ENCODE data around the gene ZNF888. TPM values are rescaled to one million over a fixed set of nuclear protein-coding genes. Genes with fewer than 3 reads are reported as not detected.
A peak's percentile ranks its signal among the peaks of the same experiment; 100 is the strongest.
"Not testable (repeated sequence)": the region's sequence is repeated elsewhere in the genome, so short reads cannot be mapped to it uniquely, and the experiment has no call there.

ZNF888 gene
- total RNA-seq, 6 donors from 2014 or later, result 3.2 to 13.6 (median 6.9) TPM

- H3K27me3 ChIP-seq, result no peaks in the 10 kb centered on the region
- 92 to 96% methylated on average over 1 of the region's 1 CpG for WGBS, 2 donors
- H3K36me3 ChIP-seq, result peaks cover 22 to 43% (median 40%) of the 10 kb centered on the region in 4 donors
- ATAC-seq (ENCODE audit: low FRiP score in 2 of 2) (no peak), DNase-seq (no peak)
- no peak overlapping the region for H3K27ac ChIP-seq
- peaks cover 43 to 90% (median 82%) of the 10 kb centered on the region in 4 donors for H3K9me3 ChIP-seq
- TF ChIP-seq EP300 (IDR thresholded peaks at IDR 0.05) (no peak), POLR2A (IDR thresholded peaks at IDR 0.05) (no peak), CTCF (IDR thresholded peaks at IDR 0.05) (no peak), POLR2AphosphoS5 (IDR thresholded peaks at IDR 0.05) (no peak)
- H3K4me1 ChIP-seq, result no peaks in the 10 kb centered on the region
- H3K4me3 ChIP-seq, result no peak overlapping the region
Measured at GRCh38 chr19:52949422-52949821, 26.2 kb upstream of the ZNF888 start.

DNA sequence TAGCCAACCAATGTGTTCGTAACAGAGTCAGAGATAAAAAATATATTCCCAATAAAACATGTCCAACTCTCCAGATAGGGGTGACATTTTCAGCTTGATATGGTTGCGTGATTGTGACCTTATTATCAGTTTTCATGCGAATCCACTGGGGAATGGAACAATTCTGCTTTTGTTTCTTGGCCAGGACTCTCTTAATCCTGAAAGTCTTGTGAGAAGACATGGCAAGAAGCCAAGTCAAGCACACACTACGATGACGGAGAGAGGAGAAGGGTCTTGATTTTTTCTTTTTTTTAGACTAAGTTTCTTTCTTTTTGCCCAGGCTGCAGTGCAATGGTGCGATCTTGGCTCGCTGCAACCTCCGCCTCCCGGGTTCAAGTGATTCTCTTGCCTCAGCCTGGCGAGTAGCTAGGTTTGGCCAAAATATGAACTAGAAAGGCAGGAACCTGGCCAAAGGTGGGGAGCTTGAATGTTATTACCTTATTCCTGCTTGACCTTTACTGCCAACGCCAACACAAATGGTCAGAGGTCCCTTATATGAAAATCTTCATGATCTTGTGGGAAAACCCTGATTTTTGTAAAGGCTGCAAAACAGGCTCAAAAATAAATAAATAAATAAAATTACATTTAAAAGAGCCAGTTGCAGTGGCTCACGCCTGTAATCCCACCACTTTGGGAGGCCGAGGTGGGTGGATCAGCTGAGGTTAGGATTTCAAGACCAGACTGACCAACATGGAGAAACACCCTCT, 25.0 kb upstream of the ZNF888 start:
- TF ChIP-seq EP300 (IDR thresholded peaks at IDR 0.05), result no peak
- TF ChIP-seq CTCF (IDR thresholded peaks at IDR 0.05), result no peak
- TF ChIP-seq POLR2AphosphoS5 (IDR thresholded peaks at IDR 0.05), result no peak
- no peak for TF ChIP-seq POLR2A (IDR thresholded peaks at IDR 0.05)
- H3K9me3 ChIP-seq, result peaks cover 39 to 82% (median 74%) of the 10 kb centered on the region in 4 donors
- DNase-seq (no peak), ATAC-seq (ENCODE audit: low FRiP score in 2 of 2) (no peak)
- no peak overlapping the region for H3K27ac ChIP-seq
- peaks cover 19 to 35% (median 33%) of the 10 kb centered on the region in 4 donors for H3K36me3 ChIP-seq
- H3K27me3 ChIP-seq, result no peaks in the 10 kb centered on the region
- WGBS, 2 donors, result 87 to 93% methylated on average over 13 of the region's 13 CpGs
- no peak overlapping the region for H3K4me3 ChIP-seq
- H3K4me1 ChIP-seq, result peaks cover 0 to 4% (median under 1%) of the 10 kb centered on the region in 4 donors

- Histone ChIP-seq H3K27me3 (no peaks in the 10 kb centered on the region), H3K36me3 (peaks cover 6 to 19% (median 17%) of the 10 kb centered on the region in 4 donors), H3K4me1 (peaks cover under 1 to 9% (median 5%) of the 10 kb centered on the region in 4 donors), H3K9me3 (peaks cover 34 to 67% (median 59%) of the 10 kb centered on the region in 4 donors), H3K27ac (no peak overlapping the region), H3K4me3 (no peak overlapping the region)
- ATAC-seq (ENCODE audit: low FRiP score in 2 of 2), result peak; percentile 47 to 69
- WGBS, 2 donors, result 45 to 55% methylated on average over 28 to 35 of the region's 39 CpGs
- TF ChIP-seq POLR2AphosphoS5 (IDR thresholded peaks at IDR 0.05), result no peak
- no peak for TF ChIP-seq EP300 (IDR thresholded peaks at IDR 0.05)
- no peak for TF ChIP-seq POLR2A (IDR thresholded peaks at IDR 0.05)
- TF ChIP-seq CTCF (IDR thresholded peaks at IDR 0.05), result no peak
- DNase-seq, result peak in 1 of 2 donors; percentile 94
Measured at GRCh38 chr19:52946322-52947310, 23.4 kb upstream of the ZNF888 start.

DNA sequence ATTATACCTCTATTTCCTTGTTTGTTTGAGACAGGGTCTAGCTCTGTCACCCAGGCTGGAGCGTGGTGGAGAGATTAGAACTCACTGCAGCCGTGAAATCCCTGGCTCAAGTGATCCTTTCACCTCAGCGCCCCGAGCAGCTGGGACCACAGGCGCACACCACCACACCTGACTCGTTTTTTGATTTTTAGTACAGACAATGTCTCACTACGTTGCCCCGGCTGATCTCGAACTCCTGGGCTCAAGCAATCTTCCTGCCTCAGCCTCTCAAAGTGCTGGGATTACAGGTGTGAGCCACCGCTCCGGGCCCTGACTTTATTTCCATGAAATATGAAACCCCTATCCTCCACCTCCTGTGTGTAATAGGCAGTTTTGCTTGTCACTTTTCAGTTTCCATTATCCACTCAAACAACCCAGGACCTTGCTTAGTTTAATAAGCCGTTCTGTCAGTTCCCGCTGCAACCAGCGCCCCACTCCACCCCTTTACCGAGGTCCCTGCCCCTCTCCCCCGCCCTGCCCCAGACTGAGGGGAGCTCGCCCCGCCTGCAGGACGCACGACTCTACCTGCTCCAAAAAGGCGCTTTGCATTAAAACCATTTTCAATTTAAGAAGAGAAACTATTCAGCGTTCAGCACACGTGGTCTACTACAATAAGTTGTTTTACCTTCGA, 22.6 kb upstream of the ZNF888 start:
- TF ChIP-seq EP300 (IDR thresholded peaks at IDR 0.05), result no peak
- TF ChIP-seq POLR2AphosphoS5 (IDR thresholded peaks at IDR 0.05), result no peak
- TF ChIP-seq CTCF (IDR thresholded peaks at IDR 0.05), result no peak
- TF ChIP-seq POLR2A (IDR thresholded peaks at IDR 0.05), result no peak
- no peak for ATAC-seq (ENCODE audit: low FRiP score in 2 of 2)
- 63 to 65% methylated on average over 24 of the region's 24 CpGs for WGBS, 2 donors
- H3K27ac ChIP-seq, result peak overlapping the region in 2 of 4 donors; percentile 12 to 55
- DNase-seq, result peak in 1 of 2 donors; percentile 41
- H3K36me3 ChIP-seq, result peaks cover 0 to 10% (median 9%) of the 10 kb centered on the region in 4 donors
- peaks cover 5 to 12% (median 9%) of the 10 kb centered on the region in 4 donors for H3K4me1 ChIP-seq
- no peaks in the 10 kb centered on the region for H3K27me3 ChIP-seq
- H3K4me3 ChIP-seq, result no peak overlapping the region
- peaks cover 29 to 59% (median 50%) of the 10 kb centered on the region in 4 donors for H3K9me3 ChIP-seq

DNA sequence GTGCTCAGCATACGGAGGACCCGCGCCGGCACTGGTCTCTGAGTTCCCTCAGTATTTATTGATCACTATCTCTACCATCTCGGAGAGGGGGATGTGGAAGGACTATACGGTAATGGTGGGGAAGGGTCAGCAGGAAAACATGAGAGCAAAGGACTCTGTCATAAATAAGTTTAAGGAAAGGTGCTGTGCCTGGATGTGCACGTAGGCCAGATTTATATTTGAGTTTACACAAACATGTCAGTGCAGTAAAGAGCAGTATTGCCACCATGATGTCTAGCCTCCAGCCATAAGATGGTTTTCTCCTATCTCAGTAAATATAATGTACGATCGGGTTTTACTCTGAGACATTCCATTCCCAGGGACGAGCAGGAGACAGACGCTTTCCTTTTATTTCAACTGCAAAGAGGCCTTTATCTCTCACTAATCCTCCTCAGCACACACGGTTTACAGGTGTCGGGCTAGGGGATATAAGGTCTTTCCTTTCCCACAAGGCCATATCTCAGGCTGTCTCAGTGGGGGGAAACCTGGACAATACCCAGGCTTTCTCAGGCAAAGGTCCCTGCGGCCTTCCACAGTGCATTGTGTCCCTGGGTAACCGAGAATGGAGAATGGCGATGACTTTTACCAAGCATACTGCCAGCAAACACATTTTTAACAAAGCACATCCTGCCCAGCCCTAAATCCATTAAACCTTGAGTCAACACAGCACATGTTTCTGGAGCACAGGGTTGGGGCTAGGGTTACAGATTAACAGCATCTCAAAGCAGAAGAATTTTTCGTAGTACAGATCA, 21.7 kb upstream of the ZNF888 start:
- H3K4me3 ChIP-seq; H3K27me3 ChIP-seq; ATAC-seq (ENCODE audit: low FRiP score in 2 of 2); H3K36me3 ChIP-seq; DNase-seq: not testable (repeated sequence)
- Histone ChIP-seq H3K4me1 (peaks cover 5 to 12% (median 9%) of the 10 kb centered on the region in 4 donors), H3K27ac (peak overlapping the region in 2 of 4 donors; percentile 34 to 55), H3K9me3 (peaks cover 20 to 50% (median 42%) of the 10 kb centered on the region in 4 donors)
- 78 to 83% methylated on average over 17 of the region's 17 CpGs for WGBS, 2 donors
